Islet of Langerhans (tissue), 1 donor: ENCODE measurements around the gene KRTAP9-4.
"Not testable (repeated sequence)": the region's sequence is repeated elsewhere in the genome, so short reads cannot be mapped to it uniquely, and the experiment has no call there.

Source experiments
- FAIRE-seq: peaks from one replicate; lab custom pipeline; 2011; peaks lifted over from hg19 to GRCh38; lab: Jason Lieb, UNC

Gene KRTAP9-4

GRCh38 chr17:41265078-41265477 lies 15.6 kb downstream of the KRTAP9-4 start, which contains the start of gene KRTAP9-6:
Gene KRTAP9-6 (plus strand): TSS chr17:41265378. CDS start chr17:41265378, 0 bp downstream.
- no peak for FAIRE-seq

GRCh38 chr17:41267711-41268110 lies 18.2 kb downstream of the KRTAP9-4 start:
- no peak for FAIRE-seq

DNA sequence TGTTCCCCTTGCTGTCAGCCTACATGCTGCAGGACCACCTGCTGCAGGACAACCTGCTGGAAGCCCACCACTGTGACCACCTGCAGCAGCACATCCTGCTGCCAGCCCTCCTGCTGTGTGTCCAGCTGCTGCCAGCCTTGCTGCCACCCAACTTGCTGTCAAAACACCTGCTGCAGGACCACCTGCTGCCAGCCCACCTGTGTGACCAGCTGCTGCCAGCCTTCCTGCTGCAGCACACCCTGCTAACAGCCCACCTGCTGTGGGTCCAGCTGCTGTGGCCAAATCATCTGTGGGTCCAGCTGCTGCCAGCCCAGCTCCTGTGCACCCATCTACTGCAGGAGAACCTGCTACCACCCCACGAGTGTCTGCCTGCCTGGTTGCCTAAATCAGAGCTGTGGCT lies 21.8 kb downstream of the KRTAP9-4 start:
- FAIRE-seq: not testable (repeated sequence)

GRCh38 chr17:41271858-41272257 lies 22.4 kb downstream of the KRTAP9-4 start:
- FAIRE-seq: no peak

DNA sequence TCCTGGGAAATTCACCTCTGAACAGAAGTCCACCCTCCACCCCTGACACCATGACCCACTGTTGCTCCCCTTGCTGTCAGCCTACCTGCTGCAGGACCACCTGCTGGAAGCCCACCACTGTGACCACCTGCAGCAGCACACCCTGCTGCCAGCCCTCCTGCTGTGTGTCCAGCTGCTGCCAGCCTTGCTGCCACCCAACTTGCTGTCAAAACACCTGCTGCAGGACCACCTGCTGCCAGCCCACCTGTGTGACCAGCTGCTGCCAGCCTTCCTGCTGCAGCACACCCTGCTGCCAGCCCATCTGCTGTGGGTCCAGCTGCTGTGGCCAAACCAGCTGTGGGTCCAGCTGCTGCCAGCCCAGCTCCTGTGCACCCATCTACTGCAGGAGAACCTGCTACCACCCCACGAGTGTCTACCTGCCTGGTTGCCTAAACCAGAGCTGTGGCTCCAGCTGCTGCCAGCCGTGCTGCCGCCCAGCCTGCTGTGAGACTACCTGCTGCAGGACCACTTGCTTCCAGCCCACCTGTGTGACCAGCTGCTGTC lies 26.2 kb downstream of the KRTAP9-4 start, which contains the start of gene KRTAP9-7:
Gene KRTAP9-7, plus strand, starts transcription at position 51 of the 543 bp plus-strand sequence. Its CDS starts 0 bp downstream, at position 51.
- FAIRE-seq: not testable (repeated sequence)

GRCh38 chr17:41278176-41278955 lies 28.9 kb downstream of the KRTAP9-4 start:
- no peak for FAIRE-seq

DNA sequence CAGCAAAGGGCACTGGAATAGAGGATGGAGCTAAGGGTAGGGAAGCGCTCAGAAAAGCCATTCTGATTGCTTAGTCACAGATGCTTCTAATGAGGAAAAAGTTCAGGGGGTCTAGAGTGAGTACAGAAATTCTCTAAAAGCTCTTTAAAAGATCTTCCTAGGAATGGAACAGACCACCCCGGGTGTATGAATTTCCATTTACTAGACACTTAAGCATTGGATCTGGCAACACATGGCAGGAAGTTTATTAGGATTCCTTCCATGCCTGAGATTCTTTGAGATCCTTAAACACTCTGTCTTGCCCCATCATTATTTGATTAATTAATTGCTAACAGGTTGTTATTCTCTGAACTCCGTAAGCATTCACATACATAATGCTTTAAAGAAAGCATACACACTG lies 34.6 kb downstream of the KRTAP9-4 start:
- FAIRE-seq: no peak

DNA sequence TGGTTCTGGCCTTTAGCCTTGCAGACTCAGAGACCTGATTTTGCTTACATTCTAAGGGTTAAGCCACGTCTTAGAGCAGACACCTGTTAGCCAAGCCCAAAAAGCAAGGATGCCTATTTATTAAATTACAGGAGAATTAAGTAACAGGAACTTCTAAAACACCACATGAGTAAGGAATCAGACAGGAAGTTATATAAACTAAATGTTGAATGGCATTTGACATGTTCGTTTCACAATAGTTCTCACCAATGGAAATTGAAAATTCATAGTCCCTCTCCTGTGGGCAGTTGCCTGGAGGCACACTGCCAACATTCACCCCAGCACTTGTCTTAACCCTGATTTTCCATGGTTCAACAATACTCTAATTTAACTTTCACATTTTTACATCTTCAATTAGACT lies 35.1 kb downstream of the KRTAP9-4 start:
- no peak for FAIRE-seq

- FAIRE-seq: no peak
Measured at GRCh38 chr17:41287050-41287449, 37.6 kb downstream of the KRTAP9-4 start.

DNA sequence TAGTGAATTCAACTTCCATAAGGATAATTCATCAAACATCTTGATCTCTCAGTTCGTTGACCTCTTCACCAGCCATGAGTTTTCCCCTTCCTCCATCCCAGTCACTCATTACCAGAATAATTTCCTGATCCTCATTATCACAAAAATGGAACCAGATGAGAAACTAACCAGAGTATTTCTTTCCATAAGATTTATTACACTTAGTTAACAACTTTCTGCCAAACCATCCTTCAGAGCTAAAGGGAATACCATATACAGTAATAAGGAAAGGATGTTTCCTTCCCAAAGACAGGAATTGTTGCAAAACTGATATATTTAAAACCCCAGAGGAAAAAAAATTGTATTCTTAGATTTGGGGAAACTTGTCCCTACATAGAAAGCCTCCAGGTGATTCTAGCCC lies 44.5 kb downstream of the KRTAP9-4 start:
- FAIRE-seq: no peak

DNA sequence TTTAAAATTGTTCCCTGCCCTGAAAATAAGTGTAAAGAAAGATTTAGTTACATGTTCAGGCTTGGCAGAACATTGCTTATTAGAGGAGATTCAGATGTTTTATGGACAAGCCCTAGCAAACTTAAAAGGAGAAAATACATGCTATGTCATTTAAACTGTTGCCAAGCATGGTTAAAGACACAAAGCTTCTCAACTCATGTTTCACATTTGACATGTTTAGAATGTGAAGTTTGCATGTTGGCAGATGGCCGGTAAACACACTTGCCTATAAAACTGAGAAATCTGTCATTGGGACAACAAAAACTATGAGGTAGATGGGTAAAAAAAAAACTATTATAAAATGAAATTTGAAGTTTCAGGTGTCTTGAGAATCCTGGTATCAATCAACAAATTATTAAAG lies 47.4 kb downstream of the KRTAP9-4 start:
- no peak for FAIRE-seq

DNA sequence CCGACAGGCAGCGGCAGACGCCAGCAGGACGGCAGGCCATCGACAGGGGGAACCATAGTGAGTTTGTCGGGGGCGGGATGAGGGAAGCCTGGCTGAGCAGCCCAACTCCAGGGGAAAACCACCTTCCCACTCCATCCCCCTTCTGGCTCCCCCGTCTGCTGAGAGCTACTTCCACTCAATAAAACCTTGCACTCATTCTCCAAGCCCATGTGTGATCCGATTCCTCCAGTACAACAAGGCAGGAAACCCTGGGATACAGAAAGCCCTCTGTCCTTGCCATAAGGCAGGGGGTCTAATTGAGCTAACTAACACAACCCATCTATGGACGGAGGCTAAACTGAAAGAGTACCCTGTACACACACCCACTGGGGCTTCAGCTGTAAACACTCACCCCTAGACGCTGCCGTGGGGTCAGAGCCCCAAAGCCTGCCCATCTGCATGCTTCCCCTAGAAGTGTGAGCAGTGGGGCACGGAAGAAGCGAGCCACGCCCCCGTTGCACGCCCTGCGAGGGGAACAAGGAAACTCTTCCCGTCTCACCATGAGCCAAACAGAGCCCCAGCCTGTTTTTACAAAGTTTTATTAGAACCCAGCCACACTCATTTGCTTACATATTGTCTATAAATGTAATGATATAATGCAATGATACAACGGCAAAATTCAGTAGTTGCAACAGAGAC lies 49.1 kb downstream of the KRTAP9-4 start:
- FAIRE-seq: no peak
